ENCODE data around the gene GPRC5D. TPM values are rescaled to one million over a fixed set of nuclear protein-coding genes. Genes with fewer than 3 reads are reported as not detected.

Gene GPRC5D
- total RNA-seq, 120 experiments from 2014 or later: 0.45 to 0.73 TPM; not detected in 118

Other genes starting within 250 kb of the GPRC5D start
- gene CDKN1B, start 234.8 kb downstream of the GPRC5D start, total RNA-seq: 100 to 1,000 TPM in 21 of 120 experiments, 10 to 100 TPM in 99; 58.4 to 148 (median 88.8) TPM
- 100 to 1,000 TPM in 1 of 120 experiments, 10 to 100 TPM in 117, 1 to 10 TPM in 2; 8.2 to 102 (median 37.2) TPM for gene APOLD1, start 166.5 kb downstream of the GPRC5D start, total RNA-seq
- gene DDX47, start 138.8 kb downstream of the GPRC5D start, total RNA-seq: 10 to 100 TPM; 32.0 to 55.7 (median 42.2) TPM
- gene GPRC5A, start 60.6 kb downstream of the GPRC5D start, total RNA-seq: 10 to 100 TPM in 1 of 120 experiments, 1 to 10 TPM in 51, under 1 TPM in 66, not detected in 2; 0.07 to 26.8 (median 0.88) TPM
- 10 to 100 TPM; 24.8 to 61.5 (median 37.8) TPM for gene HEBP1, start 48.1 kb upstream of the GPRC5D start, total RNA-seq
- 100 to 1,000 TPM in 11 of 120 experiments, 10 to 100 TPM in 109; 32.8 to 110 (median 78.5) TPM for gene FAM234B, start 92.2 kb upstream of the GPRC5D start, total RNA-seq
- gene GSG1, start 151.5 kb upstream of the GPRC5D start, total RNA-seq: under 1 TPM in 14 of 120 experiments, not detected in 106; 0.27 to 0.82 (median 0.45) TPM
- gene EMP1, start 244.6 kb upstream of the GPRC5D start, total RNA-seq: 100 to 1,000 TPM in 8 of 120 experiments, 10 to 100 TPM in 109, 1 to 10 TPM in 3; 6.7 to 201 (median 32.3) TPM

Measured in dorsolateral prefrontal cortex (tissue), 118 donors.